Calu3 (cell line): Measurements from ENCODE around the gene NHSL1. TPM values are rescaled to one million over a fixed set of nuclear protein-coding genes. Genes with fewer than 3 reads are reported as not detected.

Experiments
- BruUV-seq: library from RNA; stranded (reverse); fragments of 400-500 nt; replicated peaks from 2 replicates; lab custom pipeline; 2021; lab: Mats Ljungman, UMichigan
- CTCF ChIA-PET: fragments of 300-600 bp; sonication (Branson Sonifier 250); formaldehyde crosslinking; loops from one replicate; lab custom pipeline; 2022; ENCODE audit warnings: antibody characterized with exemption; lab: Charles Lee
- DNase-seq: peaks from one replicate; pipeline ENCODE4 v3.0.0; 2022
- H3K27ac Mint-ChIP-seq: one replicate; pipeline ENCODE4 v1.8.0; 2022; ENCODE audit warnings: mixed read lengths; ENCODE audit not compliant: unreplicated experiment
- H3K27me3 Mint-ChIP-seq: one replicate; pipeline ENCODE4 v1.8.0; 2022; ENCODE audit warnings: mixed read lengths; ENCODE audit not compliant: unreplicated experiment
- H3K36me3 Mint-ChIP-seq: one replicate; pipeline ENCODE4 v1.8.0; 2022; ENCODE audit warnings: mild to moderate bottlenecking, moderate library complexity, mixed read lengths; ENCODE audit not compliant: insufficient read depth, unreplicated experiment
- H3K4me1 Mint-ChIP-seq: one replicate; pipeline ENCODE4 v1.8.0; 2022; ENCODE audit warnings: mild to moderate bottlenecking, low read depth, mixed read lengths; ENCODE audit not compliant: unreplicated experiment
- H3K4me3 Mint-ChIP-seq: one replicate; pipeline ENCODE4 v1.8.0; 2022; ENCODE audit warnings: mild to moderate bottlenecking, low read depth, moderate library complexity, mixed read lengths; ENCODE audit not compliant: unreplicated experiment
- H3K9me3 Mint-ChIP-seq: one replicate; pipeline ENCODE4 v1.8.0; 2022; ENCODE audit warnings: low read depth, mixed read lengths; ENCODE audit not compliant: unreplicated experiment
- CTCF ChIP-seq: fragments of 200-600 bp; IDR thresholded peaks from one replicate; pipeline ENCODE4 v1.8.0; 2022; ENCODE audit warnings: antibody characterized with exemption; ENCODE audit not compliant: unreplicated experiment
- intact Hi-C: fragments of 100-400 bp; cut with micrococcal nuclease; formaldehyde crosslinking; loops from one replicate; pipeline ENCODE4 v1.10.0; 2022; ENCODE audit not compliant: unreplicated experiment
- total RNA-seq: library from RNA; stranded (reverse); gene quantifications from 2 replicates; pipeline ENCODE4 v1.2.3, GENCODE V29; 2022

NHSL1 gene
- total RNA-seq, 1 experiment from 2014 or later: 26.6 TPM

GRCh38 chr6:138454981-138455706, 44.1 kb downstream of the NHSL1 start:
- Mint-ChIP-seq H3K9me3 (no peaks in the 10 kb centered on the region), H3K27ac (peak overlapping the region; percentile 91), H3K4me1 (peaks cover 36% of the 10 kb centered on the region), H3K27me3 (no peaks in the 10 kb centered on the region), H3K36me3 (no peaks in the 10 kb centered on the region), H3K4me3 (peak overlapping the region; percentile 49)
- peak; percentile 59 for DNase-seq
- no peak for TF ChIP-seq CTCF
- CTCF ChIA-PET: interaction anchor here (0.8 to 1.5 kb wide), 9 partner anchors 10 to 66 kb away, joined by 3 to 8 read pairs (median 4); no protein-coding TSS in a partner anchor
- intact Hi-C loops: loop anchor here (2.0 to 5.0 kb wide), 2 partner anchors 37 to 54 kb away; no protein-coding TSS in a partner anchor
- BruUV-seq: no TSS peak

GRCh38 chr6:138451043-138451442, 48.3 kb downstream of the NHSL1 start:
- intact Hi-C loops: no loop called here
- Mint-ChIP-seq H3K9me3 (no peaks in the 10 kb centered on the region), H3K36me3 (no peaks in the 10 kb centered on the region), H3K27me3 (no peaks in the 10 kb centered on the region), H3K4me3 (no peak overlapping the region), H3K4me1 (peaks cover 28% of the 10 kb centered on the region), H3K27ac (no peak overlapping the region)
- DNase-seq: no peak
- CTCF ChIA-PET: no interaction called here
- no TSS peak for BruUV-seq
- no peak for TF ChIP-seq CTCF

- Mint-ChIP-seq H3K9me3 (no peaks in the 10 kb centered on the region), H3K27ac (no peak overlapping the region), H3K4me1 (peaks cover 28% of the 10 kb centered on the region), H3K27me3 (no peaks in the 10 kb centered on the region), H3K4me3 (no peak overlapping the region), H3K36me3 (no peaks in the 10 kb centered on the region)
- BruUV-seq: no TSS peak
- CTCF ChIA-PET: no interaction called here
- intact Hi-C loops: no loop called here
- DNase-seq: no peak
- TF ChIP-seq CTCF: no peak
These were observed 48.8 kb downstream of the NHSL1 start for GRCh38 chr6:138450445-138450844.

- Mint-ChIP-seq H3K27ac (no peak overlapping the region), H3K4me1 (peaks cover 14% of the 10 kb centered on the region), H3K36me3 (no peaks in the 10 kb centered on the region), H3K9me3 (no peaks in the 10 kb centered on the region), H3K4me3 (no peak overlapping the region), H3K27me3 (no peaks in the 10 kb centered on the region)
- CTCF ChIA-PET: no interaction called here
- intact Hi-C loops: no loop called here
- BruUV-seq: no TSS peak
- TF ChIP-seq CTCF: no peak
- no peak for DNase-seq
These were observed 52.5 kb downstream of the NHSL1 start for GRCh38 chr6:138446821-138447220.
